Measurements from ENCODE around the gene LRMDA. TPM values are rescaled to one million over a fixed set of nuclear protein-coding genes. Genes with fewer than 3 reads are reported as not detected.

The LRMDA gene
- polyA plus RNA-seq, 1 donor (not counting 4 experiments of a cell fraction or from before 2014, with no cell fraction given), result not detected

GRCh38 chr10:75722020-75722419, 290.6 kb downstream of the LRMDA start:
- Histone ChIP-seq H3K4me1 (ENCODE audit: control insufficient read depth, extremely low read depth, insufficient read depth, low read length) (no peaks in the 10 kb centered on the region), H2AFZ (ENCODE audit: control insufficient read depth, low read length) (no peak overlapping the region), H3K9me3 (ENCODE audit: control insufficient read depth, low read depth, low read length) (no peaks in the 10 kb centered on the region), H3K4me2 (ENCODE audit: control insufficient read depth, extremely low read depth, insufficient read depth, low read depth, low read length) (no peak overlapping the region), H3K36me3 (ENCODE audit: control insufficient read depth in 2 of 2, extremely low read depth in 1 of 2, insufficient read depth in 2 of 2, low read length in 2 of 2) (no peaks in the 10 kb centered on the region), H3K9me1 (ENCODE audit: control insufficient read depth, extremely low read depth, insufficient read depth, low read length) (no peaks in the 10 kb centered on the region), H4K20me1 (ENCODE audit: control insufficient read depth, extremely low read depth, insufficient read depth, low read length) (no peaks in the 10 kb centered on the region), H3K27me3 (ENCODE audit: control insufficient read depth, extremely low read depth, insufficient read depth, low read length) (no peaks in the 10 kb centered on the region), H3K27ac (ENCODE audit: control insufficient read depth, insufficient read depth, low read length) (no peak overlapping the region), H3K79me2 (ENCODE audit: control insufficient read depth, insufficient read depth, low read length) (no peaks in the 10 kb centered on the region), H3K9ac (ENCODE audit: control insufficient read depth, extremely low read depth, insufficient read depth, low read length) (no peak overlapping the region), H3K4me3 (ENCODE audit: control insufficient read depth in 2 of 3, extremely low read depth in 1 of 3, insufficient read depth in 2 of 3, low read depth in 1 of 3, low read length in 3 of 3) (no peak overlapping the region)
- dilution Hi-C loops (cut with MboI; ENCODE audit: extremely low pct_ligation_motif_present, low sequenced_read_pairs), result loop anchor here (5.0 kb wide), 1 partner anchor 35 kb away; no protein-coding TSS in a partner anchor
- DNase-seq (ENCODE audit: low read depth, low spot score) (no peak), FAIRE-seq (no peak)
- no peak for TF ChIP-seq CTCF (optimal IDR thresholded peaks at IDR 0.05 in 1 of 3, IDR thresholded peaks at IDR 0.05 in 1 of 3, conservative IDR thresholded peaks at IDR 0.05 in 1 of 3; ENCODE audit: extremely low read depth in 1 of 3, insufficient read depth in 2 of 3, low read length in 3 of 3)
- TF ChIP-seq EZH2 (IDR thresholded peaks at IDR 0.05; ENCODE audit: low read length), result no peak

GRCh38 chr10:75722609-75723008, 291.2 kb downstream of the LRMDA start:
- Histone ChIP-seq H3K4me1 (ENCODE audit: control insufficient read depth, extremely low read depth, insufficient read depth, low read length) (no peaks in the 10 kb centered on the region), H3K9me1 (ENCODE audit: control insufficient read depth, extremely low read depth, insufficient read depth, low read length) (no peaks in the 10 kb centered on the region), H3K27me3 (ENCODE audit: control insufficient read depth, extremely low read depth, insufficient read depth, low read length) (no peaks in the 10 kb centered on the region), H3K9me3 (ENCODE audit: control insufficient read depth, low read depth, low read length) (no peaks in the 10 kb centered on the region), H3K79me2 (ENCODE audit: control insufficient read depth, insufficient read depth, low read length) (no peaks in the 10 kb centered on the region), H3K36me3 (ENCODE audit: control insufficient read depth in 2 of 2, extremely low read depth in 1 of 2, insufficient read depth in 2 of 2, low read length in 2 of 2) (no peaks in the 10 kb centered on the region), H3K9ac (ENCODE audit: control insufficient read depth, extremely low read depth, insufficient read depth, low read length) (no peak overlapping the region), H3K4me3 (ENCODE audit: control insufficient read depth in 2 of 3, extremely low read depth in 1 of 3, insufficient read depth in 2 of 3, low read depth in 1 of 3, low read length in 3 of 3) (no peak overlapping the region), H3K4me2 (ENCODE audit: control insufficient read depth, extremely low read depth, insufficient read depth, low read depth, low read length) (no peak overlapping the region), H4K20me1 (ENCODE audit: control insufficient read depth, extremely low read depth, insufficient read depth, low read length) (no peaks in the 10 kb centered on the region), H2AFZ (ENCODE audit: control insufficient read depth, low read length) (no peak overlapping the region), H3K27ac (ENCODE audit: control insufficient read depth, insufficient read depth, low read length) (no peak overlapping the region)
- FAIRE-seq (no peak), DNase-seq (ENCODE audit: low read depth, low spot score) (no peak)
- dilution Hi-C loops (cut with MboI; ENCODE audit: extremely low pct_ligation_motif_present, low sequenced_read_pairs), result loop anchor here (5.0 kb wide), 1 partner anchor 35 kb away; no protein-coding TSS in a partner anchor
- TF ChIP-seq EZH2 (IDR thresholded peaks at IDR 0.05; ENCODE audit: low read length), result no peak
- no peak for TF ChIP-seq CTCF (optimal IDR thresholded peaks at IDR 0.05 in 1 of 3, IDR thresholded peaks at IDR 0.05 in 1 of 3, conservative IDR thresholded peaks at IDR 0.05 in 1 of 3; ENCODE audit: extremely low read depth in 1 of 3, insufficient read depth in 2 of 3, low read length in 3 of 3)

All from keratinocyte (primary cell).